GM23338 (cell line): ENCODE data around the gene SPINK5. TPM values are rescaled to one million over a fixed set of nuclear protein-coding genes. Genes with fewer than 3 reads are reported as not detected.

Experiments used
- ATAC-seq: fragments of 200-7000 bp; cut with Tn5 transposase; 3 replicates; pipeline ENCODE4 v1.9.1; 2020
- DNase-seq: peaks from one replicate; pipeline ENCODE4 v3.0.0-alpha.2; 2015; ENCODE audit warnings: low spot score
- H2AFZ ChIP-seq: fragments of 200-600 bp; sonication (generic); 2 replicates; pipeline ENCODE4 v1.8.0; 2016; ENCODE audit warnings: antibody characterized with exemption, mild to moderate bottlenecking, moderate library complexity
- H3F3A ChIP-seq: fragments of 200-600 bp; sonication (generic); replicated peaks from 2 replicates; pipeline ENCODE4 v1.8.0; 2017; ENCODE audit warnings: antibody characterized with exemption, mixed run types, low read depth
- H3K27ac ChIP-seq: fragments of 200-600 bp; sonication (generic); 2 replicates; pipeline ENCODE4 v1.6.1; 2016; ENCODE audit warnings: low read depth
- H3K27me3 ChIP-seq: fragments of 200-600 bp; sonication (generic); 2 replicates; pipeline ENCODE4 v1.8.0; 2016; ENCODE audit warnings: mild to moderate bottlenecking, mixed run types, moderate library complexity; ENCODE audit not compliant: insufficient read depth
- H3K36me3 ChIP-seq: fragments of 200-600 bp; sonication (generic); 2 replicates; pipeline ENCODE4 v1.8.0; 2016; ENCODE audit warnings: mild to moderate bottlenecking; ENCODE audit not compliant: insufficient read depth
- H3K4me1 ChIP-seq: fragments of 200-600 bp; sonication (generic); 2 replicates; pipeline ENCODE4 v1.8.0; 2016; ENCODE audit warnings: mild to moderate bottlenecking, moderate library complexity; ENCODE audit not compliant: insufficient read depth
- H3K4me2 ChIP-seq: fragments of 200-600 bp; sonication (generic); 2 replicates; pipeline ENCODE4 v1.7.1; 2017; ENCODE audit warnings: mixed run types
- H3K4me3 ChIP-seq: fragments of 200-600 bp; sonication (generic); 2 replicates; pipeline ENCODE4 v1.6.1; 2016; ENCODE audit warnings: mixed run types
- H3K79me2 ChIP-seq: fragments of 200-600 bp; sonication (generic); replicated peaks from 2 replicates; pipeline ENCODE4 v1.8.0; 2017; ENCODE audit warnings: mild to moderate bottlenecking; ENCODE audit not compliant: insufficient read depth
- H3K9me2 ChIP-seq: fragments of 200-600 bp; sonication (generic); 2 replicates; pipeline ENCODE4 v1.8.0; 2017; ENCODE audit not compliant: insufficient read depth
- H4K20me1 ChIP-seq: fragments of 200-600 bp; sonication (generic); replicated peaks from 2 replicates; pipeline ENCODE4 v1.8.0; 2017; ENCODE audit warnings: mild to moderate bottlenecking; ENCODE audit not compliant: insufficient read depth
- H3K27ac Mint-ChIP-seq: 2 replicates; pipeline ENCODE4 v1.8.0; 2020; ENCODE audit warnings: inconsistent platforms, mild to moderate bottlenecking, moderate library complexity, mixed read lengths
- H3K27me3 Mint-ChIP-seq: 3 replicates; pipeline ENCODE4 v1.8.0; 2022; ENCODE audit warnings: low read depth, mild to moderate bottlenecking, moderate library complexity, mixed read lengths, inconsistent platforms; ENCODE audit not compliant: insufficient read depth, poor library complexity
- H3K36me3 Mint-ChIP-seq: 3 replicates; pipeline ENCODE4 v1.8.0; 2021; ENCODE audit warnings: low read depth, mild to moderate bottlenecking, inconsistent platforms, moderate library complexity, mixed read lengths
- H3K4me1 Mint-ChIP-seq: 3 replicates; pipeline ENCODE4 v1.8.0; 2020; ENCODE audit warnings: mild to moderate bottlenecking, inconsistent platforms, mixed read lengths
- H3K4me3 Mint-ChIP-seq: 3 replicates; pipeline ENCODE4 v1.8.0; 2021; ENCODE audit warnings: moderate library complexity, mild to moderate bottlenecking, inconsistent platforms, mixed read lengths
- H3K9me3 Mint-ChIP-seq: 3 replicates; pipeline ENCODE4 v1.8.0; 2020; ENCODE audit warnings: moderate library complexity, mild to moderate bottlenecking, inconsistent platforms, mixed read lengths
- CREB1 ChIP-seq: fragments of 250-450 bp; sonication (Bioruptor Pico); IDR thresholded peaks from 2 replicates; pipeline ENCODE4 v1.5.0; 2020; ENCODE audit warnings: low read depth, mild to moderate bottlenecking, moderate library complexity
- CTCF ChIP-seq, 2 experiments: fragments of 200-600 bp in 1 of 2; sonication (generic) in 1 of 2; conservative IDR thresholded peaks; 2 replicates each; pipeline versions ENCODE4 v1.5.1 to v1.6.1; 2016 to 2017; ENCODE audit warnings: antibody characterized with exemption in 2 of 2, low read depth in 2 of 2, mild to moderate bottlenecking in 2 of 2, moderate library complexity in 1 of 2
- ETS1 ChIP-seq: IDR thresholded peaks from 2 replicates; pipeline ENCODE4 v1.6.1; 2016; ENCODE audit warnings: antibody characterized with exemption
- EZH2 ChIP-seq: fragments of 200-600 bp; sonication (generic); IDR thresholded peaks from one replicate; pipeline ENCODE4 v1.8.0; 2017; ENCODE audit warnings: antibody characterized with exemption, mild to moderate bottlenecking, low read depth; ENCODE audit not compliant: unreplicated experiment
- EZH2phosphoT487 ChIP-seq: fragments of 200-600 bp; sonication (generic); IDR thresholded peaks from one replicate; pipeline ENCODE4 v1.8.1; 2018; ENCODE audit warnings: antibody characterized with exemption; ENCODE audit not compliant: unreplicated experiment
- JUNB ChIP-seq: IDR thresholded peaks from one replicate; pipeline ENCODE4 v1.6.1; 2016; ENCODE audit warnings: antibody characterized with exemption; ENCODE audit not compliant: unreplicated experiment
- NANOG ChIP-seq: IDR thresholded peaks from 2 replicates; pipeline ENCODE4 v1.6.1; 2016; ENCODE audit warnings: antibody characterized with exemption, borderline replicate concordance
- POLR2AphosphoS5 ChIP-seq: IDR thresholded peaks from 2 replicates; pipeline ENCODE4 v1.6.1; 2016; ENCODE audit warnings: antibody characterized with exemption, low read depth
- REST ChIP-seq: IDR thresholded peaks from one replicate; pipeline ENCODE4 v1.6.1; 2018; ENCODE audit warnings: antibody characterized with exemption; ENCODE audit not compliant: unreplicated experiment
- STAT1 ChIP-seq: IDR thresholded peaks from one replicate; pipeline ENCODE4 v1.6.1; 2016; ENCODE audit warnings: antibody characterized with exemption; ENCODE audit not compliant: unreplicated experiment
- ZNF331 ChIP-seq: fragments of 250-450 bp; sonication (Bioruptor Pico); IDR thresholded peaks from 2 replicates; pipeline ENCODE4 v1.5.0; 2020; ENCODE audit warnings: low read depth, mild to moderate bottlenecking, moderate library complexity
- polyA plus RNA-seq: library from polyadenylated mRNA; unstranded; fragments of >200 nt; fragmentation: Nextera tagmentation; extraction: Ambion mirVana; gene quantifications from 2 replicates; pipeline ENCODE4 v1.2.1, GENCODE V29; 2016
- total RNA-seq: library from RNA; depleted of rRNA; stranded (reverse); fragments of >200 nt; shearing (Covaris generic); gene quantifications from 2 replicates; pipeline ENCODE4 v1.2.3, GENCODE V29; 2014

SPINK5 gene
- total and polyA plus RNA-seq, 2 experiments from 2014 or later, result 4.5 to 8.8 TPM

- Histone ChIP-seq H3K27me3 (no peaks in the 10 kb centered on the region), H3F3A (no peaks in the 10 kb centered on the region), H4K20me1 (no peaks in the 10 kb centered on the region), H3K27ac (no peak overlapping the region; the same call in 1 of the 2 replicates), H2AFZ (no peak overlapping the region), H3K79me2 (no peaks in the 10 kb centered on the region), H3K36me3 (no peaks in the 10 kb centered on the region), H3K9me2 (no peaks in the 10 kb centered on the region), H3K4me1 (peaks cover 13% of the 10 kb centered on the region), H3K4me3 (no peak overlapping the region), H3K4me2 (no peak overlapping the region)
- ATAC-seq, result no peak
- H3K4me3 Mint-ChIP-seq, result no peak overlapping the region
- no peaks in the 10 kb centered on the region for H3K27me3 Mint-ChIP-seq
- H3K36me3 Mint-ChIP-seq, result no peaks in the 10 kb centered on the region; the same call in 2 of the 3 replicates
- H3K27ac Mint-ChIP-seq, result no peak overlapping the region
- H3K4me1 Mint-ChIP-seq, result peaks cover 10% of the 10 kb centered on the region
- TF ChIP-seq CREB1 (CRISPR knock-in tag) (no peak), NANOG (no peak), EZH2phosphoT487 (no peak)
- no peaks in the 10 kb centered on the region for H3K9me3 Mint-ChIP-seq
- no peak for DNase-seq
These were observed 8.4 kb downstream of the SPINK5 start for GRCh38 chr5:148072207-148072606.

- Mint-ChIP-seq H3K27ac (no peak overlapping the region), H3K27me3 (no peaks in the 10 kb centered on the region), H3K9me3 (no peaks in the 10 kb centered on the region), H3K4me1 (peaks cover 7% of the 10 kb centered on the region; the same call in 2 of the 3 replicates), H3K4me3 (no peak overlapping the region), H3K36me3 (no peaks in the 10 kb centered on the region; the same call in 2 of the 3 replicates)
- Histone ChIP-seq H3K36me3 (no peaks in the 10 kb centered on the region), H3K4me1 (peaks cover 7% of the 10 kb centered on the region), H3F3A (no peaks in the 10 kb centered on the region), H3K4me3 (no peak overlapping the region), H3K9me2 (no peaks in the 10 kb centered on the region), H3K4me2 (no peak overlapping the region), H2AFZ (no peak overlapping the region), H3K79me2 (no peaks in the 10 kb centered on the region), H4K20me1 (no peaks in the 10 kb centered on the region), H3K27me3 (no peaks in the 10 kb centered on the region), H3K27ac (no peak overlapping the region)
- ATAC-seq (no peak), DNase-seq (no peak)
- TF ChIP-seq CTCF (conservative IDR thresholded peaks at IDR 0.05; ENCODE audit: low read depth in 2 of 2), result no peak
These were observed 11.7 kb downstream of the SPINK5 start for GRCh38 chr5:148075529-148075928.

GRCh38 chr5:148083203-148083602 lies 19.4 kb downstream of the SPINK5 start:
- Histone ChIP-seq H3K36me3 (no peaks in the 10 kb centered on the region), H2AFZ (no peak overlapping the region), H3F3A (no peaks in the 10 kb centered on the region), H3K4me1 (no peaks in the 10 kb centered on the region), H3K4me3 (no peak overlapping the region), H3K4me2 (no peak overlapping the region), H3K27ac (no peak overlapping the region), H3K79me2 (no peaks in the 10 kb centered on the region), H3K27me3 (no peaks in the 10 kb centered on the region), H4K20me1 (no peaks in the 10 kb centered on the region), H3K9me2 (no peaks in the 10 kb centered on the region)
- Mint-ChIP-seq H3K27ac (no peak overlapping the region), H3K4me3 (no peak overlapping the region), H3K36me3 (no peaks in the 10 kb centered on the region), H3K27me3 (peaks cover 3% of the 10 kb centered on the region), H3K4me1 (peaks cover 5% of the 10 kb centered on the region; the same call in 1 of the 3 replicates), H3K9me3 (no peaks in the 10 kb centered on the region)
- no peak for DNase-seq
- no peak for ATAC-seq
- TF ChIP-seq ETS1, result no peak
- no peak for TF ChIP-seq POLR2AphosphoS5
- TF ChIP-seq REST, result no peak
- TF ChIP-seq EZH2, result no peak
- TF ChIP-seq CREB1 (CRISPR knock-in tag), result no peak
- no peak for TF ChIP-seq JUNB
- no peak for TF ChIP-seq NANOG
- TF ChIP-seq STAT1, result no peak
- no peak for TF ChIP-seq ZNF331
- TF ChIP-seq EZH2phosphoT487, result no peak
